ENCODE data around the gene RASL11A.

RASL11A gene

DNA sequence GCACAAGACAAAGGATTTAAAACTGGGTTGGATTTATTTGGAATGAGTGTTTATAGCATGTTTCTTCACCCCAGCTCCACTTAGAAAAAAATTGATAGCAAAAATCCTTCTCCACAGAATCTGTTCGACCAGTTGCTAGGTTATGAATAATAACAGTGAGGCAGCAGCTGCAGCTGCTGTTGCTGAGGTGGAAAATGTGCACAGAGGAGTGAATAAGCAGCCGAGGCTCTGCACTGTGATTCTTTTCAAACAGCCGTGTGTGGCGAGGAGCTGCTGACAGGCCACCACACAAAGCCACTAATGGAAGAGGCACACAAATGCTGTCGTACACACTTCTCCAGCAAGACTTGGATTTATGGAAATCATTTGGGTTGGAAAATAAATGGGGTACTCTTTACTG is 6.4 kb upstream of the RASL11A start:
- peak; percentile 49 for ATAC-seq
- no peak for TF ChIP-seq ZFP30 (CRISPR knock-in tag; IDR thresholded peaks at IDR 0.05)
- no peak for TF ChIP-seq ESRRG (CRISPR knock-in tag; IDR thresholded peaks at IDR 0.05)
- TF ChIP-seq, protein P1, sequence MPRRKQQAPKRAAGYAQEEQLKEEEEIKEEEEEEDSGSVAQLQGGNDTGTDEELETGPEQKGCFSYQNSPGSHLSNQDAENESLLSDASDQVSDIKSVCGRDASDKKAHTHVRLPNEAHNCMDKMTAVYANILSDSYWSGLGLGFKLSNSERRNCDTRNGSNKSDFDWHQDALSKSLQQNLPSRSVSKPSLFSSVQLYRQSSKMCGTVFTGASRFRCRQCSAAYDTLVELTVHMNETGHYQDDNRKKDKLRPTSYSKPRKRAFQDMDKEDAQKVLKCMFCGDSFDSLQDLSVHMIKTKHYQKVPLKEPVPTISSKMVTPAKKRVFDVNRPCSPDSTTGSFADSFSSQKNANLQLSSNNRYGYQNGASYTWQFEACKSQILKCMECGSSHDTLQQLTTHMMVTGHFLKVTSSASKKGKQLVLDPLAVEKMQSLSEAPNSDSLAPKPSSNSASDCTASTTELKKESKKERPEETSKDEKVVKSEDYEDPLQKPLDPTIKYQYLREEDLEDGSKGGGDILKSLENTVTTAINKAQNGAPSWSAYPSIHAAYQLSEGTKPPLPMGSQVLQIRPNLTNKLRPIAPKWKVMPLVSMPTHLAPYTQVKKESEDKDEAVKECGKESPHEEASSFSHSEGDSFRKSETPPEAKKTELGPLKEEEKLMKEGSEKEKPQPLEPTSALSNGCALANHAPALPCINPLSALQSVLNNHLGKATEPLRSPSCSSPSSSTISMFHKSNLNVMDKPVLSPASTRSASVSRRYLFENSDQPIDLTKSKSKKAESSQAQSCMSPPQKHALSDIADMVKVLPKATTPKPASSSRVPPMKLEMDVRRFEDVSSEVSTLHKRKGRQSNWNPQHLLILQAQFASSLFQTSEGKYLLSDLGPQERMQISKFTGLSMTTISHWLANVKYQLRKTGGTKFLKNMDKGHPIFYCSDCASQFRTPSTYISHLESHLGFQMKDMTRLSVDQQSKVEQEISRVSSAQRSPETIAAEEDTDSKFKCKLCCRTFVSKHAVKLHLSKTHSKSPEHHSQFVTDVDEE (CRISPR knock-in tag; IDR thresholded peaks at IDR 0.05) = no peak
- TF ChIP-seq, protein P2, sequence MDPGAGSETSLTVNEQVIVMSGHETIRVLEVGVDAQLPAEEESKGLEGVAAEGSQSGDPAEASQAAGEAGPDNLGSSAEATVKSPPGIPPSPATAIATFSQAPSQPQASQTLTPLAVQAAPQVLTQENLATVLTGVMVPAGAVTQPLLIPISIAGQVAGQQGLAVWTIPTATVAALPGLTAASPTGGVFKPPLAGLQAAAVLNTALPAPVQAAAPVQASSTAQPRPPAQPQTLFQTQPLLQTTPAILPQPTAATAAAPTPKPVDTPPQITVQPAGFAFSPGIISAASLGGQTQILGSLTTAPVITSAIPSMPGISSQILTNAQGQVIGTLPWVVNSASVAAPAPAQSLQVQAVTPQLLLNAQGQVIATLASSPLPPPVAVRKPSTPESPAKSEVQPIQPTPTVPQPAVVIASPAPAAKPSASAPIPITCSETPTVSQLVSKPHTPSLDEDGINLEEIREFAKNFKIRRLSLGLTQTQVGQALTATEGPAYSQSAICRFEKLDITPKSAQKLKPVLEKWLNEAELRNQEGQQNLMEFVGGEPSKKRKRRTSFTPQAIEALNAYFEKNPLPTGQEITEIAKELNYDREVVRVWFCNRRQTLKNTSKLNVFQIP (CRISPR knock-in tag; IDR thresholded peaks at IDR 0.05; ENCODE audit: borderline replicate concordance, low read depth) = no peak
- no peak for TF ChIP-seq GLIS3 (CRISPR knock-in tag; IDR thresholded peaks at IDR 0.05)
- no peak for TF ChIP-seq TCF4 (CRISPR knock-in tag; IDR thresholded peaks at IDR 0.05; ENCODE audit: borderline replicate concordance)
- TF ChIP-seq, protein P3, sequence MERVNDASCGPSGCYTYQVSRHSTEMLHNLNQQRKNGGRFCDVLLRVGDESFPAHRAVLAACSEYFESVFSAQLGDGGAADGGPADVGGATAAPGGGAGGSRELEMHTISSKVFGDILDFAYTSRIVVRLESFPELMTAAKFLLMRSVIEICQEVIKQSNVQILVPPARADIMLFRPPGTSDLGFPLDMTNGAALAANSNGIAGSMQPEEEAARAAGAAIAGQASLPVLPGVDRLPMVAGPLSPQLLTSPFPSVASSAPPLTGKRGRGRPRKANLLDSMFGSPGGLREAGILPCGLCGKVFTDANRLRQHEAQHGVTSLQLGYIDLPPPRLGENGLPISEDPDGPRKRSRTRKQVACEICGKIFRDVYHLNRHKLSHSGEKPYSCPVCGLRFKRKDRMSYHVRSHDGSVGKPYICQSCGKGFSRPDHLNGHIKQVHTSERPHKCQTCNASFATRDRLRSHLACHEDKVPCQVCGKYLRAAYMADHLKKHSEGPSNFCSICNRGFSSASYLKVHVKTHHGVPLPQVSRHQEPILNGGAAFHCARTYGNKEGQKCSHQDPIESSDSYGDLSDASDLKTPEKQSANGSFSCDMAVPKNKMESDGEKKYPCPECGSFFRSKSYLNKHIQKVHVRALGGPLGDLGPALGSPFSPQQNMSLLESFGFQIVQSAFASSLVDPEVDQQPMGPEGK (CRISPR knock-in tag; IDR thresholded peaks at IDR 0.05; ENCODE audit: borderline replicate concordance) = no peak
- no peak for TF ChIP-seq ZNF8 (CRISPR knock-in tag; IDR thresholded peaks at IDR 0.05)
- no peak for TF ChIP-seq ZNF565 (CRISPR knock-in tag; conservative IDR thresholded peaks at IDR 0.05; ENCODE audit: low read depth)
- no peak for TF ChIP-seq ZC3H10 (CRISPR knock-in tag; IDR thresholded peaks at IDR 0.05)
- TF ChIP-seq ZFP3 (CRISPR knock-in tag; IDR thresholded peaks at IDR 0.05) = no peak
- no peak for TF ChIP-seq ZNF70 (CRISPR knock-in tag; IDR thresholded peaks at IDR 0.05)
- TF ChIP-seq CSDC2 (CRISPR knock-in tag; IDR thresholded peaks at IDR 0.05) = no peak

GRCh38 chr13:27264648-27265047 is 6.0 kb upstream of the RASL11A start:
- ATAC-seq = no peak
- TF ChIP-seq RARB (CRISPR knock-in tag; IDR thresholded peaks at IDR 0.05) (no peak), CSDC2 (CRISPR knock-in tag; IDR thresholded peaks at IDR 0.05) (no peak), BACH2 (CRISPR knock-in tag; IDR thresholded peaks at IDR 0.05; ENCODE audit: borderline replicate concordance) (no peak), TOX (CRISPR knock-in tag; IDR thresholded peaks at IDR 0.05; ENCODE audit: borderline replicate concordance) (no peak), ZC3H10 (CRISPR knock-in tag; IDR thresholded peaks at IDR 0.05) (no peak), ZFP30 (CRISPR knock-in tag; IDR thresholded peaks at IDR 0.05) (no peak), ZNF70 (CRISPR knock-in tag; IDR thresholded peaks at IDR 0.05) (no peak), ESRRG (CRISPR knock-in tag; IDR thresholded peaks at IDR 0.05) (no peak), ZNF565 (CRISPR knock-in tag; conservative IDR thresholded peaks at IDR 0.05; ENCODE audit: low read depth) (no peak), OSR1 (CRISPR knock-in tag; IDR thresholded peaks at IDR 0.05) (no peak), ZNF8 (CRISPR knock-in tag; IDR thresholded peaks at IDR 0.05) (no peak)
- TF ChIP-seq, protein P1 (CRISPR knock-in tag; IDR thresholded peaks at IDR 0.05) = no peak
- TF ChIP-seq, protein P2 (CRISPR knock-in tag; IDR thresholded peaks at IDR 0.05; ENCODE audit: borderline replicate concordance, low read depth) = no peak

- TF ChIP-seq GLIS3 (CRISPR knock-in tag; IDR thresholded peaks at IDR 0.05) (no peak), ESRRG (CRISPR knock-in tag; IDR thresholded peaks at IDR 0.05) (no peak), ZFP3 (CRISPR knock-in tag; IDR thresholded peaks at IDR 0.05) (no peak), ZNF70 (CRISPR knock-in tag; IDR thresholded peaks at IDR 0.05) (no peak), ZNF8 (CRISPR knock-in tag; IDR thresholded peaks at IDR 0.05) (no peak), RARB (CRISPR knock-in tag; IDR thresholded peaks at IDR 0.05) (no peak), ZC3H10 (CRISPR knock-in tag; IDR thresholded peaks at IDR 0.05) (no peak), OSR1 (CRISPR knock-in tag; IDR thresholded peaks at IDR 0.05) (no peak), TCF4 (CRISPR knock-in tag; IDR thresholded peaks at IDR 0.05; ENCODE audit: borderline replicate concordance) (no peak), TOX (CRISPR knock-in tag; IDR thresholded peaks at IDR 0.05; ENCODE audit: borderline replicate concordance) (no peak)
- TF ChIP-seq, protein P3 (CRISPR knock-in tag; IDR thresholded peaks at IDR 0.05; ENCODE audit: borderline replicate concordance) = no peak
- TF ChIP-seq, protein P4, sequence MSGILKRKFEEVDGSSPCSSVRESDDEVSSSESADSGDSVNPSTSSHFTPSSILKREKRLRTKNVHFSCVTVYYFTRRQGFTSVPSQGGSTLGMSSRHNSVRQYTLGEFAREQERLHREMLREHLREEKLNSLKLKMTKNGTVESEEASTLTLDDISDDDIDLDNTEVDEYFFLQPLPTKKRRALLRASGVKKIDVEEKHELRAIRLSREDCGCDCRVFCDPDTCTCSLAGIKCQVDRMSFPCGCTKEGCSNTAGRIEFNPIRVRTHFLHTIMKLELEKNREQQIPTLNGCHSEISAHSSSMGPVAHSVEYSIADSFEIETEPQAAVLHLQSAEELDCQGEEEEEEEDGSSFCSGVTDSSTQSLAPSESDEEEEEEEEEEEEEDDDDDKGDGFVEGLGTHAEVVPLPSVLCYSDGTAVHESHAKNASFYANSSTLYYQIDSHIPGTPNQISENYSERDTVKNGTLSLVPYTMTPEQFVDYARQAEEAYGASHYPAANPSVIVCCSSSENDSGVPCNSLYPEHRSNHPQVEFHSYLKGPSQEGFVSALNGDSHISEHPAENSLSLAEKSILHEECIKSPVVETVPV (CRISPR knock-in tag; IDR thresholded peaks at IDR 0.05) = no peak
- no peak for ATAC-seq
Measured at GRCh38 chr13:27266917-27267316, 3.7 kb upstream of the RASL11A start.

Data from SK-N-SH treated with all-trans-retinoic acid at 6 μM for 48 hours (cell line).